GM18507 (cell line): ENCODE data around the gene MIER2.

Experiments
- DNase-seq: peaks from one replicate; pipeline ENCODE4 v3.0.0; 2011; ENCODE audit warnings: low read depth; ENCODE audit not compliant: insufficient read length; ENCODE audit errors: extremely low spot score
- FAIRE-seq: peaks from 2 replicates; lab custom pipeline; 2011; peaks lifted over from hg19 to GRCh38; lab: Jason Lieb, UNC

Gene MIER2

DNA sequence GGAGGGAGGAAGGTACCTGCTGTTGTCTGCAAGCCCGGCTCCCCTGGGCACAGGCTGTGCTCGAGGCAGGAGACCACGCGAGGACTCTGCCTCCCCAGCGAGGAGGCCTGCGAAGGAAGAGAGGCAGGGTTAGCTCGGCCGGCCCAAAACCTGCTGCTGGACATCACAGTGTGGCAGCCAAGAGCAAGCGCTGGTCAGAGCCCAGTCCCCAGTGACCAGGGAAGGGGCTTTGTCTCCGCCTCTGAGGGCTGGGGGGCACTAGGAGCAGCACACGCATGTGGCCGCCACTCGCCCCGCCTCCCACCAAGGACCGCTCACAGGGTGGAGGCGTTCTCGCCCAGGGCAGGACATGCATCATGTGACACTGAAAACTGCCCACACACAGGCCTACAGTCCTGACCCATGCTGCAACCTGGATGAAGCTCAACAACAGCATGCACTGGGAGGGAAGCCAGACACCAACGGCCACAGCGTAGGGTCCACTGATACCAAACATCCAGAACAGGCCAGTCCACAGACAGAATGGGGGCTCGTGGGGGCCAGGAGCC lies 8.5 kb downstream of the MIER2 start:
- FAIRE-seq, result no peak

DNA sequence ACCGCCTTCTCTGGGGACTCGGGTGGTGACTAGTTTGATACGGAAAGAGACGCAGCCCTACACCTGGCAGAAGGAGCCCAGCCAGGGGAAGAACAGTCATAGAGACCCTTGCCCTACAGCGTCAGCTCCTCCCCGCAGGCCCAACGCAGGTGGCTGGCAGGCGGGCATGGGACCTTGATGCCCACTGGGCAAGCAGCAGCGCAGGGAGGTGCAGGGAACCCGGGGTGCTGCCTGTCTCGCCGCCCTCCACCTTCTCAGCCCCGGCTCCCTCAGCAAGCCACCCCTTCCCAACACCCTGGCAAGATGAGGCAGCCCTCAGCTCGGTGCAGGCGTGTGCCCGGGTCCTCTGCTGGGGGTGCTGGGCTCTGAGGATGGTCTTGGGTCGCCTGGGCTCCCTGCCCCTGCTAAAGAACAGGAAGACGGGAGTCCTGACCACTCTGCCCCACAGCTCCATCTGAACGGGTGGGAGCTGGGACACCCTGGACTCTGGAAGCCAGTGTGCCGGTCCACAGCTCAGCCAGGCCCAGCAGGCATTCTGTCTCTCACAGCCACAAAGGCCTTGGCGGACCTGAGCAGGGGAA lies 9.0 kb downstream of the MIER2 start:
- FAIRE-seq, result no peak

More for the DNA sequence above, 8.5 kb downstream of the MIER2 start:
- no peak for DNase-seq

DNA sequence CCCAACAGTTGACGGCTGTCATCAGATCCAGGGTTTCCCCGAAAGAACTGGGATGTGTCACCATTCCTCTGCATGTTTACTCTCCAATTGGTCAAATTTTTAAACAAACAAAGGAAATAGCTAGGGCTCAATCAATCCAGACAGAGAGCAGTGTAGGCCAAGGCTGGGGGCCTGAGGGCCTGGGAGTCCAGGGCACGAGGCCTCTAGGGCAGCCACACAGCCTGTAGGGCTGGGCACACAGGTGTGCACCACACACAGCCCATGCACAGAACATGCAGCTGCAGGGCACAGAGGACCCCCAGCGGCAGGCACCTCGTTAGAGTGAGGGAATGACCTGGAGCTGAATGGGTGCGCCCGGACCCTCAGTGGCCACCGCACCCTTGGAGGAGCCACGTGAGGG lies 9.5 kb downstream of the MIER2 start:
- no peak for DNase-seq
- FAIRE-seq, result no peak

More for the DNA sequence above, 9.0 kb downstream of the MIER2 start:
- DNase-seq, result no peak

DNA sequence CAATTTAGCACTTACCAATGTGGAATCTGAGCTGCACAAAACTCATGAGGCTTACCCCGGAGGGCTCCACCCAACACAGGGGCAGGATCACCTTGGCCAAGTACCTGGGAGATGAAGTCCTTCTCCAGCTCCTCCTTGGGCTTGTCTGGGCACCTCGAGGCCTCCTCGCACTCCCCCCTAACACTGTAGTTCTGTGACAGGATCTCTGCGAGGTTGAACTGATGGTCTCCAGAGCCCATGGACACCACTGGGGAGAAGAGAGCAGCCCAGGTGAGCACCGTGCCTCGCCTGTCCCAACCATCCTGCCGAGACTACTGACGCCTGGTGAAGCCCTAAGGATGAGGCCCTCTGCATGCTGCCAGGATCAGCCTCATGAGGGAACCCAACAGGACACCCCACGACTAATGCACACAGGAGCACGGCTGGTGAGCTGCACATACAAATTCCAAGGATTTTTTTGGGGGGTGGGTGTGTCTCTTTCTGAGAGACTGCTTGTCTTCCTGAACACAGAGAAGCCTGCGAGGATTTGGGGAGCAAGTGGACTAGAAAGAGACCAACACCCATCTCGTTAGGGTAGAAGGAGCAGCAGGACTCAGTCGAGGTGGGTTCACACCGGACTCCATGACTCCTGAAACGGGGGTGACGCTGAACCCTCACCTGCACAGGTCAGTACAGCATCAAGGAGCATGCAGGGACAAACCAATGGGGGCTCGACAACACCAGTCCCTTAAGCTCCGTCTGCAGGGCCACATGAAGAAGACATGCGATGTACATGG lies 10.1 kb downstream of the MIER2 start:
- DNase-seq (no peak), FAIRE-seq (no peak)

DNA sequence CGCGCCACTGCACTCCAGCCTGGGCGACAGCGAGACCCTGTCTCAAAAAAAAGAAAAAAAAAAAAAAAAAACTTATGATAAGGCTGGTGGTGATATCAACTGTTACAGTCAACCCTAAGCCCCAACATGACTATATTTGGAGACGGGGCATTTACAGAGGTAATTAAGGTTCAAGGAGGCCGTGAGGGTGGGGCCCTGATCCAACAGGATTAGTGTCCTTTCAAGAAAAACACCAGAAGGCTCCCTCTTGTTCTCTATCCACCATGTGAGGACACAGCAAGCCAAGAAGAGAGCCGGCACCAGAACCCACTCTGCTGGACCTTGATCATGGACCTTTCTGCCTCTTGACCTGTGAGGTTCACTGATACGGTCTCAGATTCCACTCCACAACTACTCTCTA lies 14.1 kb downstream of the MIER2 start:
- FAIRE-seq (no peak), DNase-seq (no peak)

DNA sequence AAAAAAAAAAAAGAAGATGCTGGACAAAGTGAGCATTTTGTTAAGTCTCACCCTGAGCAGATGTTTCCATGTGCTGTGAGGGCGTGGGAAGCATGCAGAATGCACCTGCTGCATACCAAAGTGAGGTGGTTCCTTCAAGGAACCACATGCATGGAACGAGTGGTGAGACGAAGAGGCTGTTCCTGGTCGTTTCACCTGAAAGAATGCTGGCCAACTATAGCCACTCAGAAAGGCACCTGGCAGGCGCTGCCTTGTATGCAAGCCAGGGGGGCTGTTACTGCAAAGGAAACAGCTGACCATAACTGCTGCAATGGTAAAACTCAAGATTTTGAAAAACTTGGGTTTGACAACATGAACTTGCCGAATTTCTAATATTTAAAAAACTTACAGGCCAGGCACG lies 14.7 kb downstream of the MIER2 start:
- no peak for DNase-seq
- no peak for FAIRE-seq

DNA sequence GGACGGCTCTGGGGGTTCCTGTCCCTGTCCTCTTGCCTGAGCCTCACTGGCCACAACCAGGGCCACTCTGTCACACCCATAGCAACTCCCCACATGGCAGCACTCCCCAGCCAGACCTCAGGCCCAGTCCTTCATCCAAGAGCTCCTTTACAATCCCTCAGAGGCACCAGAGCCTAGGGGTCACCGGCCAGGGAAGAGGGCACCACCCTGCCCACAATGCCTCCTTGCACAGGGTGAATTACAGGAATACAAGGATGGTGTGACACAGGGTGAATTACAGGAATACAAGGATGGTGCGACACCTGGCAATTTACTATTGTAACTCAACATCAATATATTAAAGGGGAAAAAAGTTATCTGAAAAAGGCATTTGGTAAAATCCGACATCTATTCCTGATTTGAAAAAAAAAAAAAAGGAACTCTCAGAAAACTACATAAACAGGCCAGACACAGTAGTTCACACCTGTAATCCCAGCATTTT lies 16.5 kb downstream of the MIER2 start:
- DNase-seq (no peak), FAIRE-seq (no peak)

DNA sequence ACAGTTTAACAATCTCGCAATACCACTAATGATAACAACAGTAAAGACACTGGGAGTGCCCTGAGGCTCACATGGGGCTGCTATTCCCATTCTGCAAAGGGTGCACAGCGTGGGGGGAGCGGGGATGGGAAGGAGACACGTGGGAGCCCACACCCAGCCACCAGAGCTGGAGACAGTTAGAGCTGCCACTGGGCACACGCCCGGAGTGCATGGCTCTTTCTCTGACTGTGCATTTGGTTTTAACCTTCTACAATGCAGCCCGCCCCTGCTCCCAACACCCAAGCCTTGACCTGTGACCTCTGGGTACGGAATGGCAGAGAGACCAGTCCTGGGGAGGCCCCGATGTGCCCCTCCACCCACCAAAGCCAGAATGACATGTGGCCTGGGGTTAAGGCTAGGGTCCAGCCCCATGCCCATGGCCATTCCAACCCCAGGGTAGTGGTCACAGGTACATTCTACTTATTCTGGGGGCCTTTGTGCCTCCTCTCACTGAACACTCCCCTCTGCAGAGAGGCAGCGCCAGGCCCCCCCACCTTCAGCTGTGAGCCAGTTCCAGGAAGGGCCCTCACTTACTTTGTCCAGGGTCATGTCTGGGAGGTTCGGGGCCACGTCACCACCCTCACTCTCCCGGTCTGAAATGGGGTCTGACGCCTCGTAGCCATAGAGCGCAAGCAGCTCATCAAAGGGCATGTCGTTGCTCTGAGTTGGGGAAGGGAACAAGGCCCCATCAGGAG lies 17.1 kb downstream of the MIER2 start:
- no peak for DNase-seq
- FAIRE-seq, result no peak

DNA sequence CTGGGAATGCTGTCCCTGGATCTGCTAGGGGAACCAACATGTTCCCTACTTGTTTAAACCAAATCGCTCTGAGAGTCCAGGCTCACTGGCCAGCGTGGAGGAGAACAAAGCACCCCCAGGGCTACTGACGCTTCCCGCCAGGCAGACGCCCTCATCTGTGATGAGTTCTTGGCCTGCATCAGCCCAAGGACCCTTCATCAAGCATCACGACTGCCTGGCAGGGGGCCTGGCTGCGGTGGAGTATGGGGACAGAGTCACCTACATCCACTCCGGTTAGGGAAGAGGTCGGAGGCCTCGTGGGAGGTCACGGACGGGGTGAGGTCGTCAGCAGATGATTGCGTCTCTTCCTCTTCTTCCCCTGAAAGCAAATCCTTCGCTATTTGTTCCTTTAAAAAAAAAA lies 17.7 kb downstream of the MIER2 start:
- FAIRE-seq (no peak), DNase-seq (no peak)

DNA sequence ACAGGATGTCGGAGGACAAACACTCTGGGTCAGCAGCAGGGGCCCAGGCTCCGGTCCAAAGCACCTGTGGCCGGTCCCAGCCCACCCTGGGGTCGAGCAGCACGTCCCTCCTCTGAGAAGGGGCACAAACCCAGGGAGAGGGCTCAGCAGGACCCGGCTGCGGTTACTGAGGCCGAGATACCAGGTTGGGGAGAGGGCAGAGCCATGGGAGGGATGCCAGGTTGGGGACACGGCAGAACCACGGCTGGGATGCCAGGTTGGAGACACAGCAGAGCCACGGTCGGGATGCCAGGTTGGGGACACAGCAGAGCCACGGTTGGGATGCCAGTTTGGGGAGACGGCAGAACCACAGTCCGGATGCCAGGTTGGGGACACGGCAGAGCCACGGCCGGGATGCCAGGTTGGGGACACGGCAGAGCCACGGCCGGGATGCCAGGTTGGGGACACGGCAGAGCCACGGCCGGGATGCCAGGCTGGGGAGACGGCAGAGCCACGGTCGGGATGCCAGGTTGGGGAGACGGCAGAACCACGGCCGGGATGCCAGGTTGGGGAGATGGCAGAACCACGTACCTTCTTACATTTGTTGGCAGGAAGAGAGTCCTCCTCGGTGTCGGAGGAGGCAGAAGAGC lies 18.5 kb downstream of the MIER2 start:
- no peak for FAIRE-seq
- DNase-seq, result no peak

DNA sequence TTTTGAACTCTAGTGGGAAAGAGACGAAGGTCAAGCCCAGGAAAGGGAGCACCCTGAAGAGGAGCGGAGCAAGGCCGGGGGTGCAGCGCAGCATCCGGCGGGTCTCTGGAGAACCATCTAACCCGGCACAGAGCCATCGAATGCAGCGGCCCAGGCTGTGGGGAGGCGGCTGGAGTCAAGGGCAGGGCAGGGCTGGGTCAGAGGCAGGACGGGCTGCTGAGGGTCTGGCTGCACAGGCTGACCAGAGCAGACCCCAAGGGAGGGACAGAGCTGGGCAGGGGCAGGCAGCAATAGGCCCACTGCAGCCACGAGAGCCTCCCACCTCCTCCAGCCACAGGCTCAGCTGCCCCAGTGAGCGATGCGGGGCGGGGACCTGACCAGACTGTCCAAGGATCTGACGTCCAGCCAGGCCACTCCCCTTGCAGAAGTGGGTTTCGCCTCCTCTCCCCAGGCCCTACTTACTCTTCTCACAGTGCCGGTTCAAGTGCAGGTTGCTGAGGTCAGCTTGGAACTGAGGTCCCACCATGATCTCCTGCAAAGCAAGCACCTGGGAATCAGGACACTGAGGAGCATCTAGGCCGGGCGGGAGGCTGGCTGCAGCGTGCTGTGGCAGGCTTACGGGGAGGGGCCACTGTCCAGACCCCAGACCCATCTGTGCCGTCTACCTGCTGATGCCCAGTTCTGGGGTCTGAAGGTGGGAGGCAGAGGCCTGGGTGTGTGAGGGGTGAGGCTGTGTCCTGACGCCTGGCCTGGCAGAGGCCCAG lies 19.2 kb downstream of the MIER2 start:
- DNase-seq, result no peak
- FAIRE-seq, result no peak

DNA sequence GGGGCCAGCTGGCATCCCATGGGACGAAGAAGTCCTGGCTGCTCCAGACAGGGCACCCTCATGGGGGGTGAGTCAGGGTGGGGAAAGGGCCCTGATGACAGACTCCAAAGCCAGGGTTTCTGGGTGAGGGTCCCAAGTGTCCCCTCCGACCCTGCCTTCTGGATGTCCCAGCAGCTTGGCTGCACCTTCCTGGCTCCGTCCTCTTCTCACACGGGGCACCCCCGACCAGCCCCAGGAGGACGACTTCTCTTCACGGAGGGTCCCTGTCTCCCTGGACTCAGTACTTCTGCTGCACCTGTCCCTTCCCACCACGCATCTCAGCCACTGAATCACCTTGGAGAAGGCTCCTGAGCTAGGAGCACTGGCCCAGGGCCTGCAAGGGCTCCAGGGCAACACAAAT lies 19.9 kb downstream of the MIER2 start:
- FAIRE-seq, result no peak
- no peak for DNase-seq

DNA sequence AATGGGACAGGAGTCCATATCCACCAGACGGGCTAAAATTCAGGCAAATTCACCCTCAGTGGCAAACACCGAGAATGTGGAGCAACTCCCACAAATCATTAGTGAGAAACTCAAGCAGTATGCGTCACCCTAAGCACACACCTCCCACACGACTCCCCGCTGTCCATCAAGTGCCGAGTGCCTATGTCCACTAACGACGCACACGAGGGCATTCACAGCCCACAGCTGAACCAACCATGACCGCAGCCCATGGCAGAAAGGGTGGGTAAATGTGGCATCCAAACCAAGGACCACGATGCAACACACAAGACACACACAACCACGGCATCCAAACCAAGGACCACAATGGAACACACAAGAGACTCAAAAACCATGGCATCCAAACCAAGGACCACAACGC lies 22.0 kb downstream of the MIER2 start:
- no peak for DNase-seq
- no peak for FAIRE-seq

DNA sequence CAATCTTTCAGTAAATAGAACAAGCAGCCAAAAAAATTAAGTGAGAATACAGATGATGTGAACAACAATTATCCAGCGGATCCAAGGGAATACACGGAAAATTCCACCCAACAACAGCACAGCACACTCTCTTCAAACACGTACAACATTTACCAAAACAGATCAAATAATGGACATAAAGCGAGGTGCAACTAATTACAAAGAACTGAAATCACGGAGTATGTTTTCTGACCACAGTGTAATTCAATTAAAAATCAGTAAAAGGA lies 26.2 kb downstream of the MIER2 start:
- DNase-seq (no peak), FAIRE-seq (no peak)

DNA sequence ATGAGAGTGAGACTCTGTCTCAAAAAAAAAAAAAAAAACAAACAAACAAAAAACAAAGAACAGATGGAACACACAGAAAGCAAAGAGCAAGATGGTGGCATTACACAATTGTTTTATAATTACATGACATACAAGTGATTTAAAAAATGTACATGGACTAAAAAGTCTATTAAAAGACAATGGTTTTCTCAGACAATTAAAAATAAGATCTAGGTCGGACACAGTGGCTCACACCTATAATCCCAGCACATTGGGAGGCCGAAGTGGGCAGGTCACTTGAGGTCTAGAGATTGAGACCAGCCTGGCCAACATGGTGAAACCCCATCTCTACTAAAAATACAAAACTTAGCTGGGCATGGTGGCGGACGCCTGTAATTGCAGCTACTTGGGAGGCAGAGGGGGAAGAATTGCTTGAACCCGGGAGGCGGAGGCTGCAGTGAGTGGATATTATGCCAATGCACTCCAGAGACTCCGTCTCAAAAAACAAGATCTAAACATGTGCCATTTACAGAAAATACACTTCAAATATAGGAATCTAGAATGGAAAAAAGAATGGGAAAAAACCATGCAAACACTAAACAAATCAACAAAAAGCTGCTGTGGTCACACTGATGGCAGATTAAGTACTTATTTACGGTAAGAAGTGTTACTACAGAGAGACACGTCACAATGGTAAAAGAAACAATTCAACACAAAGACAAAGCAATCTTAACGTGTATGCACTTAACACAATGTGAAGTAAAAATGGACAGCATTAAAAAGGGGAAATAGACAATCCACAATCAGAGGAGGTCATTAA lies 26.7 kb downstream of the MIER2 start:
- DNase-seq, result no peak
- no peak for FAIRE-seq

DNA sequence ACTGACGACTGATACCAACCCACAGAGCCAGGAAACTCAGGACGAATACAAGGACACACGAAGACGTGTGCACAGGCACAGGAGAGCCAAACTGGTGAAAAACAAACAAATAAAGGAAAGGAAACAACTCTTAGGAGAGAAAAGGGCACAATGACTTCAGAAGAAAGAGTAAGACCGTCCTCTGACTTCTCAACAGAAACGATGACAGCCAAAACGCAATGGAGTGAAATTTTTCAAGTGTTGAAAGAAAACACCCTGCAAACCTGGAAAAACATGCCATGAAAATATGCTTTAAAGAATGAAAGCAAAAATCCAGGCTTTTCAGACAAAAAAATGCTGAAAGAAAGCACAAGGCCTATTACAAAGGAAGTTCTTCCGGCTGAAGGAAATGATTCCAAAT lies 28.8 kb downstream of the MIER2 start:
- FAIRE-seq (no peak), DNase-seq (no peak)

DNA sequence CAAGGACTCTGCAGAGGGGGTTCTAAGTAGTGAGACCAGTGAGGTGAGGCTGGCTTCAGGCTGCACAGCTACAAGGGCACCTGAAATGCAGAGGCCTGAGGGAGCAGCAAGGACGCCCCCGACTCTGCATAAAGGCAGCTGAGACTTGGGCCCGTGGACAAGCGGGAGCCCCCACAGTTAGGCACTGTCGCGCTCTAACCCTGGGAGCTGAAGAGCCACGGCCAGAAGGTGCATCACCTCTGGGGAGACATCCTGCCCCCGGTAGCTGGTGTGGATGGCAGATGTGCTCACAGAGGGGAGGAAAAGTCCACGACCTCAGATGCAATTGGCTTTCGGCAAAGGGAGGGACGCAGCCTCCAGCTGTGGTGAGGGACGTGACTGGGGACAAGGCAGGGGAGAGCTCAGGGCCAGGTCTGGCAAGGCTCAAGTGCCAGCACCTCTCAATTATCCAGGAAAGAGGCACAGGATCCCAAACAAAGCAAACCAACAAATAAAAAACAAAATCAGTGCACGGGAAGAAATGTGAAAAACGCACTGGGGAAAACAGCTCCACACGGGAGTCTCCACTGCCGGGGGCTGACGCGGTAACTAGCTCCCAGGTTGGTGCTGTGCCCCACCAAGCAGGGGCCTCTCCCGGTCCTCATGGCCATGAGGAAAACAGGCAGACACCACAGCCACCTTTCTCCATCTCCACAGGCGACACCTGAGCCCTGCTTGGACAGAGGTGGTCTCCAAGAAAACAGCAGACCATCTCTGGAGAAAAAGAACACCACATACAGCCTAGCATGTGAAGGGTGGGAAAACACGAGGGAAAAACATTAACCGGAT lies 30.4 kb downstream of the MIER2 start:
- FAIRE-seq (no peak), DNase-seq (no peak)
